Measurements from ENCODE around the gene SPOCK3. TPM values are rescaled to one million over a fixed set of nuclear protein-coding genes. Genes with fewer than 3 reads are reported as not detected.

The SPOCK3 gene
- total RNA-seq, 1 donor from 2014 or later, result 15.1 TPM

GRCh38 chr4:167176723-167177367 is 57.4 kb downstream of the SPOCK3 start:
- no peak for DNase-seq

- DNase-seq, result no peak
These were observed 62.4 kb downstream of the SPOCK3 start for GRCh38 chr4:167171928-167172327.

- DNase-seq, result no peak
These were observed 65.7 kb downstream of the SPOCK3 start for GRCh38 chr4:167168611-167169010.

GRCh38 chr4:167150587-167150986 is 83.7 kb downstream of the SPOCK3 start:
- no peak for DNase-seq

GRCh38 chr4:167144605-167145004 is 89.7 kb downstream of the SPOCK3 start:
- no peak for DNase-seq

GRCh38 chr4:167143018-167143417 is 91.3 kb downstream of the SPOCK3 start:
- DNase-seq, result no peak

GRCh38 chr4:167136270-167136669 is 98.0 kb downstream of the SPOCK3 start:
- DNase-seq, result no peak

GRCh38 chr4:167129146-167129545 is 105.1 kb downstream of the SPOCK3 start:
- DNase-seq, result no peak

- DNase-seq, result no peak
These were observed 114.9 kb downstream of the SPOCK3 start for GRCh38 chr4:167119392-167119791.

GRCh38 chr4:167117273-167117672 is 117.0 kb downstream of the SPOCK3 start:
- no peak for DNase-seq

GRCh38 chr4:167114416-167114971 is 119.8 kb downstream of the SPOCK3 start:
- no peak for DNase-seq

GRCh38 chr4:167111622-167112021 is 122.7 kb downstream of the SPOCK3 start:
- DNase-seq, result no peak

GRCh38 chr4:167111092-167111491 is 123.2 kb downstream of the SPOCK3 start:
- no peak for DNase-seq

- no peak for DNase-seq
These were observed 124.4 kb downstream of the SPOCK3 start for GRCh38 chr4:167109859-167110258.

- no peak for DNase-seq
These were observed 128.4 kb downstream of the SPOCK3 start for GRCh38 chr4:167105857-167106256.

GRCh38 chr4:167102475-167102874 is 131.8 kb downstream of the SPOCK3 start:
- DNase-seq, result no peak

- DNase-seq, result no peak
These were observed 133.3 kb downstream of the SPOCK3 start for GRCh38 chr4:167101035-167101434.

GRCh38 chr4:167100120-167100519 is 134.2 kb downstream of the SPOCK3 start:
- peak; percentile 3 for DNase-seq

- DNase-seq, result no peak
These were observed 146.2 kb downstream of the SPOCK3 start for GRCh38 chr4:167088115-167088514.

- DNase-seq, result no peak
These were observed 150.0 kb downstream of the SPOCK3 start for GRCh38 chr4:167084321-167084720.

- DNase-seq, result no peak
These were observed 154.5 kb downstream of the SPOCK3 start for GRCh38 chr4:167079762-167080161.

GRCh38 chr4:167052631-167053091 is 181.6 kb downstream of the SPOCK3 start:
- DNase-seq, result no peak

- DNase-seq, result no peak
These were observed 185.0 kb downstream of the SPOCK3 start for GRCh38 chr4:167049257-167049656.

- no peak for DNase-seq
These were observed 192.8 kb downstream of the SPOCK3 start for GRCh38 chr4:167041524-167041923.

All from occipital lobe (tissue), 2 donors.